Lower leg skin (tissue), 4 donors: ENCODE measurements around the gene IQGAP3. TPM values are rescaled to one million over a fixed set of nuclear protein-coding genes. Genes with fewer than 3 reads are reported as not detected.

Source experiments
- DNase-seq, 2 donors: peaks; one replicate each; pipeline ENCODE4 v3.0.0-alpha.2; 2019; ENCODE audit warnings: low spot score in 2 of 2
- H3K4me3 ChIP-seq: fragments of 200-600 bp; sonication (generic); 2 replicates; pipeline ENCODE4 v1.5.1; 2017; ENCODE audit warnings: mild to moderate bottlenecking, low read depth; ENCODE audit not compliant: poor library complexity, severe bottlenecking
- CTCF ChIP-seq, 3 donors: fragments of 450-650 bp; IDR thresholded peaks; one replicate each; pipeline ENCODE4 v1.5.1; 2016; ENCODE audit warnings: antibody characterized with exemption in 3 of 3, mild to moderate bottlenecking in 3 of 3, moderate library complexity in 2 of 3
- POLR2A ChIP-seq, 2 donors: fragments of 450-650 bp; IDR thresholded peaks; one replicate each; pipeline ENCODE4 v1.6.1; 2016 to 2017; ENCODE audit warnings: antibody characterized with exemption in 2 of 2, mild to moderate bottlenecking in 1 of 2, moderate library complexity in 1 of 2
- WGBS, 2 donors: methylation state at CpG; one replicate each; pipeline ENCODE4 v1.1.5; 2018; 5-methylcytosine and 5-hydroxymethylcytosine counted together
- intact Hi-C: fragments of 100-400 bp; cut with DNase I; formaldehyde crosslinking; loops from one replicate; pipeline ENCODE4 v1.15.0; 2023; ENCODE audit warnings: low total_unique reads
- total RNA-seq, 4 donors: library from RNA; depleted of rRNA; stranded (reverse); fragments of >200 nt; gene quantifications; one replicate each; pipeline ENCODE4 v1.1.0, GENCODE V29; 2016

Gene IQGAP3
- total RNA-seq, 4 donors from 2014 or later = 0.98 to 3.0 (median 2.1) TPM

- WGBS, 2 donors = 55 to 61% methylated on average over 6 of the region's 6 CpGs
- no peak for DNase-seq
- TF ChIP-seq CTCF (IDR thresholded peaks at IDR 0.05) (no peak), POLR2A (IDR thresholded peaks at IDR 0.05) (no peak)
- no peak overlapping the region for H3K4me3 ChIP-seq
- intact Hi-C loops = no loop called here
Measured at GRCh38 chr1:156491151-156491949, 81.0 kb downstream of the IQGAP3 start.

DNA sequence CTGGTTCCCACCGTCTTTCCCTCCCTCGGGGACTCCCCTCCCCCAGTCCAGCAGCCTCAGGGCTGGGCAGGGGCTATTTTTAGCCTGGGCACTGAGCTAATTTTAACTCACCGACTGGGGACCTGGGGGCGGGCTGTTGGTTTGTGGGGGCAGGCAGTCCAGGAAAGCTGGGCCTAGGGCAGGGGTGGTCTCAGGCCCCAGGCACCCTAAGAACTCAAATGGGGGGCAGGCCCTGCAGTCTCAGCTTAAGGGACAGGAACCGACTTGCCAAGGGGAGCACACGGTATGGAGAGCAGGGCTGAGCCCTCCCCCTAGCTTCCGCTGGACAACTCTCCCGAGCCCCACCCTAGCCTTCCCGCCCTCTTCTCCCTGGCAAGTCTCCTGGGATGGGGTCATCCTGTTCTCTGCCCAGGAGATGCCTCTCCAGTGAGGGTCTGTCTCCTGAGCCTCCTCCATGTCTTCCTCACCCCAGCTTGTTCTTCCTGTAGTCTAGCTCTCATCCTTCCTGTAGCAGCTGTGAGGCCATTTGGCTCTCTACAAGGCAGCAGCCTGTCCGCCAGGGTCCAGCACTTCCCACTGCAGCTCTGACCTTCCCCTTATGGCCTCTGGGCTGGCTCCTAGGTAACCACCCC is 81.8 kb downstream of the IQGAP3 start:
- TF ChIP-seq CTCF (IDR thresholded peaks at IDR 0.05) = no peak
- no peak for TF ChIP-seq POLR2A (IDR thresholded peaks at IDR 0.05)
- 11 to 12% methylated on average over 9 of the region's 10 CpGs for WGBS, 2 donors
- intact Hi-C loops = no loop called here
- no peak overlapping the region for H3K4me3 ChIP-seq
- DNase-seq = no peak

- TF ChIP-seq CTCF (IDR thresholded peaks at IDR 0.05) (no peak), POLR2A (IDR thresholded peaks at IDR 0.05) (no peak)
- 35 to 47% methylated on average over 7 of the region's 7 CpGs for WGBS, 2 donors
- intact Hi-C loops = no loop called here
- H3K4me3 ChIP-seq = no peak overlapping the region
- DNase-seq = no peak
Measured at GRCh38 chr1:156489935-156490293, 82.5 kb downstream of the IQGAP3 start.

- TF ChIP-seq CTCF (IDR thresholded peaks at IDR 0.05) = no peak
- no peak for TF ChIP-seq POLR2A (IDR thresholded peaks at IDR 0.05)
- 31 to 34% methylated on average over 9 to 12 of the region's 12 CpGs for WGBS, 2 donors
- H3K4me3 ChIP-seq = no peak overlapping the region
- no peak for DNase-seq
- intact Hi-C loops = no loop called here
Measured at GRCh38 chr1:156489166-156489934, 83.0 kb downstream of the IQGAP3 start.

GRCh38 chr1:156488566-156489165 is 83.7 kb downstream of the IQGAP3 start:
- no peak for DNase-seq
- intact Hi-C loops = no loop called here
- 57 to 64% methylated on average over 5 of the region's 5 CpGs for WGBS, 2 donors
- no peak for TF ChIP-seq CTCF (IDR thresholded peaks at IDR 0.05)
- TF ChIP-seq POLR2A (IDR thresholded peaks at IDR 0.05) = no peak
- H3K4me3 ChIP-seq = no peak overlapping the region
